Activated CD8-positive, alpha-beta memory T cell treated with anti-CD3 and anti-CD28 coated beads, Interleukin-2, amount 50 U/mL, for 48 hours (primary cell): ENCODE results near the gene ZCCHC3.

Source experiments
- DNase-seq: peaks from one replicate; pipeline ENCODE4 v3.0.0-alpha.2; 2020

ZCCHC3 gene

DNA sequence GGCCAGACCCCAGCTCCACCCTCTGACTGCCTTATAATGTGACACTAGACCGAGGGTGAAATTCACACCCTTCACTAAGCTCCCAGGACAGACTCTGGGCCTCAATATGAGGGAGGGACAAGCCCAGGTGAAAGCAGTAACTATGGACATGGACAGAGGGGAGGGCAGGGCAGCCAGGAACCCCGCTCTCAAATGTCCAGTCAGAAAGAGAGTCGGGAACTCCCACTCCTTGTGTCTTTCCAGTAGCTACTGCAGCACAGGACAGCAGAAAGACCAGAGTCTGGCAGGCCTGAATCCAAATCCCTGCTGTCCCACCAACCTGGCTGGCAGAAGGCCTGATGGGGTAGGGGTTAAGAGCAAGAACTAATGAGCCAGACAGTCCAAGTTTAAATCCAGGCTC is 13.2 kb upstream of the ZCCHC3 start:
- no peak for DNase-seq

DNA sequence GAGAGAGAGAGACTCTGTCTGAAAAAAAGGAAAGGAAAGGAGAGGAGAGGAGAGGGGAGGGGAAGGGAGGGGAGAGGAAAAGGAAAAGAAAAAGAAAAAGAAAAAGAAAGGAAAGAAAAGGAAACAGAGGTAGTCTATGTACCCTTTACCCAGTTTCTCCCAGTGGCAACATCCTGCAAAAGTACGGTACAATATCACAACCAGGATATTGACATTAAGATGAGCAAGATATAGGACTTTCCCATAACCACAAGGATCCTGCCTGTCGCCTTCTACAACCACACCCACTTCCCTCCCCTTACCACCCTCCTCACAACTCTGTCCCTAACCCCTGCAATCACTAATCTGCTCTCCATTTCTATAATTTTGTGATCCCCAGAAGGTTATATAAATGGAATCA is 10.9 kb upstream of the ZCCHC3 start:
- no peak for DNase-seq

DNA sequence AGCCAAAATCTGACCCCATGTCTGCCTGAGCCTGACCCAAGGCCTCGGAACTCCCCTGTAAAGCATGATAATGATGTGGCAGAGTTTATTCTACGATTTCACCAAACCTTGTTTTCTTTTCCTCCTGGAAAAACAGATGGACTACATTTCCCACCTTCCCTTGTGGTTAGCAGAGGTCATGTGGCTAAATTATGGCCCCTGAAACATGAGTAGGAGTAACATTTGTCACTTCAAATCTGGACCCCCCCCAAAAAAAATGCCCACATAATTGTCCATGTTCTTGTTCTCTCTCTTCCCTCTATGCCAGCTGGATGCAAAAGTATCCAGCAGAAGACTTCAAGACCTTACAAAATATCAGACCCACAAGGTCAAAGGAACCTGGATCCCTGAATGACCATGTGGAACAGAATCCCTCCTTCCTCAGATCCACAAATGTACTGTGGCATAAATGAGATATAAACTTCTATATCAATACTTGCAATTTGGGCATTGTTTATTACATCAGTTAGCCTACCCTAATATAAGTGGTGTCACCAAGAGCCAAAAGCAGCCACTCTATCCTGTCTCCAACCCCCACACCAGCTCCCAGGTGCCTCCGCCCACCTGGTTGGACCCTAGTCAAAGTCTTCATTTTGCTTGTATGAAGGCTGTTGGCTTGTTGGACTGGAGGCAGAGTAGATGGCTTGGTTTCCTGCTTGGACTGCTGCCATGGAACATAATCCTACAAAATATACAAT is 8.2 kb upstream of the ZCCHC3 start:
- DNase-seq, result no peak

DNA sequence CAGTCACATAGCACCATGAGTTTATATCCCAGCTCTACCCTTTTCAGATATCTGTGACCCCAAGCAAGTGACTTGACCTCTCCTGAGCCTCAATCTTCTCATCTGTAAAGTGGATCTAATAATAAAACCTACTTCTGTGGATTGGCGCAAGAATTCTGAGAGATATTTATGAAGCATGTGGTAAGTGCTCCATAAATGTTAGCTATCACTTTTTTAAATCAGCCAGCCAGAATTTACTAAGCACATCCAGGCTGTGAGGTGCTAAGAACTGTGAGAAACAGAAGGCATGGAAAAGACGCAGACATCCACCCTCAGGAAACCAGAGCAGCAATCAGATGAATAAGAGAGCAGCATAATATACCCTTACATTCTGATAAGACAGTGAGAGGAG is 7.7 kb upstream of the ZCCHC3 start:
- no peak for DNase-seq

DNA sequence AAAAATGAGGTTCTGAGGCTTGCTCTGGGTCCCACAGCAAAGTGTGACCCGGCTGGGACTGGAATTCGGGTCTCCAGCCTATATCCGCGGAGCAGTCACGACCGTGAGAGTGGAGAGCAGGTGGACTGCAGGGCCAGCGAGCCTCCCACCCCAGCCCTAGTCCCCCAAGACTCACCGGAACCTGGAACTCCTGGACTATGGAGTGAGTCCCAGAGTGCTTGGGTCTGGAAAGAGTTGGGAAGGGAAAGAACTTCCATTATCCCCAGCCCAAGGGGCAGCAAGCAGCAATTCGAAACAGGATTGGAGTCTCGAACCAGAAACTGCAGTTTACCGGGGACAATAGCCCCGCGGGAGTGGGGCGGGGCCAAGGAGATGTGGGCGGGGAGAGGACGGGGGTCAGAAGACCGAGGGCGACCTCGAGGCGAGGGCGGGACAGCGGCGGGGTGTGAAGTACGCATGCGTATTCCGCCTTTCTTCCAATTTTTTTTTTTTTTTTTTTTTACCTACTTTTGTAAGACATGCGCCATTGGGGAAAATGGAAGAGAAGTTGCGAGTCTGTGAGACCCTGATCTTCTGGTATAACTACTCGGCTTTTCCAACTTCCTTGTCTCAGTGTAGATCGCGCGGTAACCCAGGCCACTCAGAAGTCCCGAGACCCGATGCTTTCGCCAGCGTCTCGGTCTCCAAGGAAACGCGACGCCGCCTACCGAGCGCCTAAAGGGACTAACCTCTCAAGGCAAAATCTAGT is 7.1 kb upstream of the ZCCHC3 start, which contains the start of gene C20orf96:
Gene C20orf96 (minus strand): TSS at position 667 of the 748 bp plus-strand sequence. CDS start 140 bp downstream, at position 527.
- DNase-seq, result peak; percentile 92

DNA sequence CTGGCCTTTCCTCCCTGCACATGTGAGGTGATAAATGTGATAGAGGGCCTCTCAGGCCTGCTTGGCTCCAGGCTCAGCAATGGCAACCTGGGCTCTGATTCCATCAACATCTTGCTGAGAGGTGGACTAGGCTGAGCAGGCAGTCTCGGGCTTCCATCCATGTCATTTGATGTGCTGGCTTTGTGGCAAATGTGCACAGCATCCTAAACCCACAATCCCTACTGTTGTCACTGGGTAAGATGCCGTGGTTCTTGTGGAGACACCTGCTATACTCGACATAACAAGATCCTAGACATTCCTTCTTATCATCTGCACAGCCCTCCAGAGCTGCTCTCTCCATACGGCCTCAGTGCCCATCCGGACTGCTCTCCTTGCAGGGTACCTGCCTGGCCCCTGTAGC is 2.8 kb upstream of the ZCCHC3 start:
- no peak for DNase-seq

DNA sequence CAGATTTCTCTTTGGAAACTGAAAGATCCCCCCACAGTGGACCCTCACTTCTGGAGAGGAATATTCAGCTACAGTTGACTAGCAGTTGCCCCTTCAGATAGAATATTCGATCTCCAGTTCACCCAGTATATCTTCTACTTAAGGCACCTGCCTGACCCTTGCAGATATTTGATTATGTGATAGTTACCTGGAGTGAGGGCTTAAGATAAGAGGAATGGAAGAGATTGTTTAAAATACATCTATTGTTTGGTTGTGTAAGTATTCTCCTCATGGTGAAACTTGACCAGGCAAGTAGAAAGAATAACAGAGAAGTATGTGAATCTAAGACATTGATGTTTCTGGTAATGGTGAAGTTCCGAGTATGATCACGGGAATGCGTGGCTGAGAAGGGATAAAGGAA is 1.6 kb upstream of the ZCCHC3 start:
- no peak for DNase-seq

DNA sequence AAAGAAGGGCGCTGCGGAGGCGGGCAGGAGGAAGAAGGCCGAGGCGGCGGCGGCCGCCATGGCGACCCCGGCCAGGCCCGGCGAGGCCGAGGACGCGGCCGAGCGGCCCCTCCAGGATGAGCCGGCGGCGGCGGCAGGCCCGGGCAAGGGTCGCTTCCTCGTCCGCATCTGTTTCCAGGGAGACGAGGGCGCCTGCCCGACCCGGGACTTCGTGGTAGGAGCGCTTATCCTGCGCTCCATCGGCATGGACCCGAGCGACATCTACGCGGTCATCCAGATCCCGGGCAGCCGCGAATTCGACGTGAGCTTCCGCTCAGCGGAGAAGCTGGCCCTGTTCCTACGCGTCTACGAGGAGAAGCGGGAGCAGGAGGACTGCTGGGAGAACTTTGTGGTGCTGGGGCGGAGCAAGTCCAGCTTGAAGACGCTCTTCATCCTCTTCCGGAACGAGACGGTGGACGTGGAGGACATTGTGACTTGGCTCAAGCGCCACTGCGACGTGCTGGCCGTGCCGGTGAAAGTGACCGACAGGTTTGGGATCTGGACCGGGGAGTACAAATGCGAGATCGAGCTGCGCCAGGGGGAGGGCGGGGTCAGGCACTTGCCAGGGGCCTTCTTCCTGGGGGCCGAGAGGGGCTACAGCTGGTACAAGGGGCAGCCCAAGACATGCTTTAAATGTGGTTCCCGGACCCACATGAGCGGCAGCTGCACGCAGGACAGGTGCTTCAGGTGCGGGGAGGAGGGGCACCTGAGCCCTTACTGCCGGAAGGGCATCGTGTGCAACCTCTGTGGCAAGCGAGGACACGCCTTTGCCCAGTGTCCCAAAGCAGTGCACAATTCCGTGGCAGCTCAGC is 780 bp downstream of the ZCCHC3 start:
- DNase-seq, result peak; percentile 78

DNA sequence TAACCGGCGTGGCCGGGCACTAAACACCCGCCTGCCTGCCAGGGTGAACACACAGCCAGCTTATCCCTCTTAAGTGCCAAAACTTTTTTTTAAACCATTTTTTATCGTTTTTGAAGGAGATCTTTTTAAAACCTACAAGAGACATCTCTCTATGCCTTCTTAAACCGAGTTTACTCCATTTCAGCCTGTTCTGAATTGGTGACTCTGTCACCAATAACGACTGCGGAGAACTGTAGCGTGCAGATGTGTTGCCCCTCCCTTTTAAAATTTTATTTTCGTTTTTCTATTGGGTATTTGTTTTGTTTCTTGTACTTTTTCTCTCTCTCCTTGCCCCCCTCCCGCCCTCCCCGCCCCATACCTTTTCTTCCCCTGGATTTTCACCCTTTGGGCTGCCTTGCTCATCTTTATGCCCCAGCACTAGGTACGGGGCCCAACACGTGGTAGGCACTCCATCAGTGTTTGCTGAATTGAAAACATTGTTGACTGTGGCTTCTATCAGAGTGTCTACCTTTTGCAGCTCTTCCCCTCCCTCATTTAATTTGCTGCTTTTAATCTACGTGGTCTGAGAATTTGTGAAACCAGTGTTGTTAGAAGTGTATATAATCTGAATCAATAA is 1.5 kb downstream of the ZCCHC3 start:
- DNase-seq, result no peak

DNA sequence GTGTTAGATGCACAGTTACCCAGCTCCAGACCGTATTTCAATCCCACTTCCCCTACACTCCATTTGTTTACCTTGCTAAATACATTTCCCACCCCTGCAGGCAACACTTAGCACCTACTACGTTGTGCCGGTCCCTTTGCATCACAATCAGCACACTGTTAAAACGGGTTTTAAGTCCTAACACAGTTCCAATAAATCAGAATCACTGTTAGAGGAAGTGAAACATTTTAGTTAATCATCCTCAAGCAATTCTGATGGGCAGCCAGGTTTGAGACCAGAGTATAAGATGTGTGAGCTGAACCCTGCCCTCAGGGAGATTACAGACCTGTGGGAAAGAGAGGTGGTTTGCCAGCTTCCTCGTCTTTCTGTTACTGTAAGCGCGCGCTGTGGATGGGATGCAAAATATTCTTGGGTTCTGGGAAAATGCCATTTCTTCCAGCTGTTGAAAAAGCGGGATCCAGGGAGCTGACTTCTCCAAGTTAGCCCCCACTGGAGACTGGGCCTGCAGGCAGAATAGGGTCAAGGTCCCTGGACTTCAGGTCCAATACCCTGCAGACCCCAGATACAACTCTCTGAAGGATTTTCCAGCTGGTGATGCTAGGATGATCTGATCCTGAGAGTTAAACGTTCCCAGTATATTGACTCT is 3.1 kb downstream of the ZCCHC3 start:
- DNase-seq, result no peak

DNA sequence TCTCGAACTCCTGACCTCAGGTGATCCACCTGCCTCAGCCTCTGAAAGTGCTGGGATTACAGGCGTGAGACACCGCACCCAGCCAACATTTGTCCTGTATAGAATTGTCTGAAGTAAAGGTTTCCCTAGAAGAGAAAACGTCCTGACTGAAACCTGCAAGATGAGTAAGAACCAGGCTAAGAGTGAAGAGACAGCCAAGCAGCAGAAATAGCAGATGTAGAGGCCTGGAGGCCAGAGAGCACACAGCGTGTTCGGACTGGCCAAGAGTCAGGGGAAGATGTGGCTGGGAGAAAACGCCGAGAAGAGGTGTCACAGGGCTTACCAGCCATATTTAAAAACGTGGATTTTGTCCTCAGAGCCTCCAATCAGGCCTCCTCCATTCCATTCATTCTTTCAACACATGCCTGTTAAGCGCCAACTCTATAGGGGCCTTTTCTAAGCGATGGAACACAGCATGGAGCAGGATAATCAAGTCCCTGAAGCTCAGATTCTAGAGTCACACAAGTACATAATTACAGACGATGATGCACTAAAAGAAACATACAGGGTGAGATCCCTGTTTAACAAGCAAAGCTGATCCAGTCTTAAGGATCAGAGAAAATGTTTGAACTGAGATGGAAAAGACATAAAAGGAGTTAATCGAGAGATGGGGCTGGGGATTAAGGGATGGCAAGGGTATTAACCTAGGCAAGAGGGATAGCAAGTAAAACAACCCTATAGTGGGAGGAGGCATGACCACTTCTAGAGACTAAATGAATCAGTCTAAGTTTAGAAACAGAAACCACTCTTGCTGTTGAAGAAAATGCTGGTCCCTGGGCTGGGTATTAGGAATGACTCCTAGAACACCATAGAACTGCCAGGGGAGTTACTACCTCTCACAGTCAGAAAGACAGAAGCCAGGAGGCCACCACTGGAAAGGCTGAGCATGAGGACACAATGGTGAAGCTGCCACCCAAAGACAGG is 4.8 kb downstream of the ZCCHC3 start:
- no peak for DNase-seq

DNA sequence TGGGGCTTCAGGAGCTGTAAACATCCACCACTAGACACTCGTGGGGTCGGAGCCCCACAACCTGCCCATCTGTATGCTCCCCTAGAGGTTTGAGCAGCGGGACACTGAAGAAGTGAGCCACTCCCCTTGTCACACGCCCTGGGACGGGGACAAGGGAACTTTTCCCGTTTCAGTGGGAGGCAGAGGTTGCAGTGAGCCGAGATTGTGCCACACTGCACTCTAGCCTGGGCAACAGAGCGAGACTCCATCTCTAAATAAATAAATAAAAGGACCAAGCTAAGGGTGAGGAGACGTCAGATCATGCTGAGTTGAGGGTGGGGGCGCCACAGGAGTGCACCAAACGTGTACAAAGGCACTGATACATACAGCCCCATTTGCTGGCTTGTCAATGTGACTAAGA is 8.4 kb downstream of the ZCCHC3 start:
- DNase-seq, result no peak

DNA sequence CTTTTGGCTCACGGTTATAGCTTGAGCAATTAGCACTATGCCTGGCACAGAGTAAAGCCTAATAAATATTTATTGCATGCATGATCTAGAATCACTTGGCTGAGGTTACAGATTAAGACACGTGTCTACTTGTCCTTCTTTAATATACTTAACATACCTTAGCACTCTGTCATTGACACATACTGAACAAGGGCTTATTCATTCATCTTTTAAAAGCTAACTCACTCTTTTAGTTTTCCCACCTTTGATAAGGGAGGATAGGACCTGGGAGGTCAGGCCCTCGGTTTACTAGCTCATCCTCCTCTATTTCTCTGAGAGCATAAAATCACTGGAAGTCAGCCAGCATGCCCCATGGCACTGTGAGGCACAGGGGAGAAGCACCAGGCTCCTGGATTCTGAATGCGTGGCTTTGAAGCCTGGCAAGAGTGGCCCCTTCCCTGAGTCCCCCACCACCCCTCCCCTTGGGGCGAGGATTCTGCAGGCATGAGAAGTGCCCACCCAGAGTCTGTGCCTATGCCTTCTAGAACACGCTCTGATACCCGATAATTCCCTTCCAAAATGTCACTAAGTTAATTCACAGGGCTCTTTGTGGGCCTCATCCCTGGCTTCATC is 11.2 kb downstream of the ZCCHC3 start:
- DNase-seq, result no peak

DNA sequence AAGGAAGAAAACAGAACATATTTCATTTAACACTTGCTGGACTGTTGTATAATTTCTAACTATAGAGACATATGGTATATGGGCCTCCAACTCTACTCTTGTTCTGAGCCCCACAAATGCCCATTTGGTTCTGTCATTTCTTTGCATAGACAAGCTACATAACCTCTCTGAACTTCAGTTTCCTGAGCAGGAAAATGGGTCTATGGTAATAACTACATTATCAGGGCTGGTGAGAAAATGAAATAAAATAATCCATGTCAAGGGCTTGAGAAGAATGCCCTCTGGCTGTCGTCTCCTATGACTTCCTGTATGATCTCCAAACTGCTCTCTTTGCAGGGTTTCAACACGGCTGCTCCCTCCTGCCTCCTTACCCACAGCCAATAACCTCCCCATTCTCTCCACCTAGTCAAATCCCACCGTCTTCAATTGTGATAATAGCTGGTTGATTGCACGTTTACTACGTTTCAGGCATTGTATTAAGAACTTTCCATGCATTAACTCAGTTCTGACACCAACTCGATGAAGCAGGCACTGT is 12.0 kb downstream of the ZCCHC3 start:
- no peak for DNase-seq

DNA sequence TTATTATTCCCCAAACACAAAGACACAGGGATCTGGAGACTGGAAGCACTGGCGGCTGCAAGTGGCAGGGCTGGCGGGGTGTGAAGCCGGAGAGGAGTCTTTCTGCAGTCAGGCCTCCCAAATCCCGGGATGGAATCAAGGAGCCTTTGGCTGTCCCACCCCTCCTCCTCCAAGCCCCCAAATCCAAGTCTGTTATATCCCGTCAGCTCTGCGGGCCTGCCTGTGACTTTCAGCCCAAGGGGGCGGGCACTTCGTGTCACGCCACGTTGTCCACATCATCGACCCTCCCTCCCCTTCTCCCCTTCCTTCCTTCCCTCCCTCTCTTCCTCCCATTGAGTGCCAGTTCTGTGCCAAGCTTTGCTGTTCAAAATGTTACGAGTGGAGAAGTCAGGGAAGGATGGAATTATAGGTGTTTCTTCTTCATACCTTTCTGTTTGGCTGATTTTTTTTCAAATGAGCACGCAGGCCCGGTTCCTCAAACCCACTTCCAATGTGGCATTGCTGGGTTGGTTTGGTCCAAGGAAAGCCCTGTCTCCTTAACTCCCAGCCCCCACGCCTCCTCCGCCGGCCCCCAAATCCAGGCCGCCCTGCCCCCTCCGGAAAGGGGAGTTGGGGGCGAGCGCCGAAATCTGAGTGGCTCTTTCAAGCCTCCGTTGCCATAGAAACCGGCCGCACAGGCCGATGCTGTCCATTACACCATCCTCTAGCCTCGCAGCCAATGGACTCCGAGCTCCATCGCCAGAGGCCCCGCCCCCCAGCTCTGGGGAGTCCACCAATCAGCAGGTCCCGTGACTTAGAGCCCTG is 12.7 kb downstream of the ZCCHC3 start:
- DNase-seq, result peak; percentile 91

DNA sequence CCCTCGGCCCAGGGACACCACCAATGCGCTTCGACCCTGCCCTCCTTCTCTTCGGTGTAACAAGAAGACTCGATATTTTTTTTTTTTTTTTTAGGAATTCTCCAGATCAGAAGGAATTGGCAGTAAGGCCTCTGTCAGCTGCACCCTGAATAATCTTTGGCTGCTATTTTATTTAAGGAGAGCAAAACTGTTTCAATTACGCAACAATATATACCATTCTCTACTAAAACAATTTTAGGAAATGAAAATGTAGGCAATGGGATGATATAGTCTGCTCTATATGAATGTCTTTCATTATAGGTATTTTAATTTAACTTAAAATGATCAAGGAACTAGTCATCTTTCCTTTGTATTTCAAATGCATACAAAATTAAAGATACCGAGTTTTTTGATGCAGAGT is 13.3 kb downstream of the ZCCHC3 start:
- DNase-seq, result no peak

DNA sequence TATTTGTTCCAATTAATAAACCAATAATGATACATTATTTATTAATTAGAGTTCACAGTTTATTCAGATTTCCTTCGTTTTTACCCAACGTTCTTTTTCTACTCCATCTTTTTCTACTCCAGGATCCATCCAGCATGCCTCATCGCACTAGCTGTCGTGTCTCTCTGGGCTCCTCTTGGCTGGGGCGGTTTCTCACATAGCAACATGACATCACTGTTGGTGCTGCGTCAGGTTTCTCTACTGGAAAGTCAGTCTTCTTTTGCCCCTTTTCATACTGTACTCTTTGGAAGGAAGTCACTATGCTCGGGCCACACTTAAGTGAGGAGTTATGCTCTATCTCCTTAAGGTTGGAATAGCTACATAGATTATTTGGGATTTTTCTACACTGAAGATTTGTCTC is 14.2 kb downstream of the ZCCHC3 start:
- no peak for DNase-seq

DNA sequence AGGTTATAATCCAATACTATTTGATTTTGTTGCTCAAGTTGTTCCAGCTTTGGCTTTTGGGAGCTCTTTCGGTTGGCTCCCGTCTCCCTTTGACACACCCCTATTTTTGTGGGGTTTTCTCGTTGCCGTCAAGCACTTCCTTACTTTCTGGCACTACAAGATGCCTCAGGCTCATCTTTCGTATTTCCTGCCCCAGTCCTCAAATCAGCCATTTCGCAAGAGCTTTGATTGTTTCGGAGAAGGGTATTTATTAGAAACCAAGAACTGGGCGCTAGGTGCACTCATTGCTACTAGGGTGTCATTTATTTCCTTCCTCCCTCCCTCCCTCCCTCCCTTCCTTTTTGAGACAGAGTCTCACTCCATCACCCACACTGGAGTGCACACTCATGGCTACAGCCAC is 14.7 kb downstream of the ZCCHC3 start:
- no peak for DNase-seq

DNA sequence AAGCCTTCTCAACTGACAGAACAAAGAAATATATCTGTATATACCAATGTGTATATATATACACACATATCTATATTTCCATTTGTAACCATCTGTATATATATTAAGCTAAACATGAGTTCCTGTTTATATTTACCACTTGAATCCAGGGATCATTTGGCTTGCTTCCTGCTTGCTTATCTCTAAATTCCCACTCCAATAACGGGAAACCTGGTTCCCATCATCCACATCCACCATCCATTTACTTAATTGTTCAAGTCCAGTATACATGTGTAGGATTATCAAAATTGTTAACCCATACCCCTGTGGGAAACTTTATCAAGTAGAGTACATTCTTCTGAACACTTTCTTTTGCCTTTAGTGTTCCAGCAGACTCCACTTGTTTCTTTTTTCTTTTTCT is 15.5 kb downstream of the ZCCHC3 start:
- DNase-seq, result no peak

DNA sequence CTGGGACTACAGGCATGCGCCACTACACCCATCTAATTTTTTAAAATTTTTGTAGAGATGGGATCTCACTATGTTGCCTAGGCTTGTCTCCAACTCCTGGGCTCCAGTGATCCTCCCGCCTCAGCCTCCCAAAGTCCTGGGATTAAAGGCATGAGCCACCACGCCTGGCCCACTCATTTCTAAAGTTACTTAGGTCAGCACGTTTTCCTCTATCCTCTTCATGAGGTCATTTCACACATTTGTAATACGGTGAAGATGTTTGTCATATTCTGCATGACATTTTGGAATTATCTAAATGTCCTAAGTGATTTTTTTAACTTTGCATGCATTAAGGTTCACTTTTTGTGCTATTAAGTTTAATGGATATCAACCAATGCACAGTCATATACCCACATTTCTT is 16.0 kb downstream of the ZCCHC3 start:
- DNase-seq, result no peak
